ENCODE data around the gene ARHGAP24.

ARHGAP24 gene

DNA sequence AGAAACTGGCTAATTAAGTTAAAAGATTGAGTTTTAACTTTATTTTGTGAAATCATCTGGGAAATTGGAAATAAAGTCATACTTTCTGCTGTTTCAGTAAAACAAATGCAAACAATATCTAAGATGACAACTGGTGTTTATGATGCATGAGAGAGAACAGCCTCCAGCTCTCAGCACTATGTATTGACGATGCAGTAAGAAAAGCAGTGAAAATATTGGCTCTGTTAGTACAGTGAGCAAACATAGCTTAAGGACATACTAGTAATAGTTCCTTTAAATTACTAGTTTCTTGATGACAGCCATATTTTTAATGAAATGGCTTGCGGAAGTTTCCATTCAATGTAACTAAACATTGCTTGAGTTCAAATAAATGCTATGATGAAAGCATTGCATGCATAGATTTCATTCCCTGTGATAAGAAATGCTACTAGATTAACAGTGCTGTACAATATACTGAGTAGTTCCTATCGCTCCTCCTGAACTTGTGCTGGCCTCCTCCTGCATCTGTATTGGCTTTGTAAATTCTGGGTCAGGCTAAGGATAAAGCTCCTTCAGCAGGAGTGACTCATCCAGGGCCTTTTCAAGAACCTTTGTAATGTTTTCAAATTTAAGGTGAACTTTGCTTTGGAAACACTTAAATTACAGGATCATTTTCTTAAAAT lies 11.6 kb downstream of the ARHGAP24 start:
- Histone ChIP-seq H3K4me1 (ENCODE audit: control insufficient read depth in 1 of 2, insufficient read depth in 2 of 2, low read length in 2 of 2) (no peaks in the 10 kb centered on the region), H3K4me3 (ENCODE audit: low read depth in 1 of 2, low read length in 2 of 2) (no peak overlapping the region), H3K9me3 (ENCODE audit: control insufficient read depth in 1 of 2, low read length in 2 of 2) (no peaks in the 10 kb centered on the region), H3K27ac (ENCODE audit: low read length) (no peak overlapping the region), H3K36me3 (ENCODE audit: control insufficient read depth in 1 of 2, insufficient read depth in 2 of 2, low read length in 2 of 2) (no peaks in the 10 kb centered on the region), H3K27me3 (ENCODE audit: low read depth, low read length) (no peaks in the 10 kb centered on the region)

DNA sequence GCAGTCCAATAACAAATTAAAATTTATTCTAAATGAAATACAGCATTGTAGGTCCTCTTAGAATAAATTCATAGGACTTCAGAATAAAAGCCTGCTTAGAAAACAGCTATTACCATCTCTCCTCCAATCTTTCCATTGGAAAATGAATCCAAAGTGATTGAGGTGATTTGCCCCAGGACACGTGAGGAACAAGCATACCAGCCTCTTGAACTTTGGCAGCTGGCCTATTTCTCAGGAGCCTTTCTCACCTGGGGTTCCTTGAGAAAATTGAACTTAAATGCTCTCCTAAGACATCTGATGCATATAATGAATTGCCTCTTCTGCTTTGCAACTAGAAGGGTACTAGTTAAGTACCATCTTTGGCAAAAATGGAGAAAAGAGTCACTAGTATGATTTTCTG lies 13.5 kb downstream of the ARHGAP24 start:
- Histone ChIP-seq H3K36me3 (ENCODE audit: control insufficient read depth in 1 of 2, insufficient read depth in 2 of 2, low read length in 2 of 2) (no peaks in the 10 kb centered on the region), H3K4me1 (ENCODE audit: control insufficient read depth in 1 of 2, insufficient read depth in 2 of 2, low read length in 2 of 2) (no peaks in the 10 kb centered on the region), H3K27ac (ENCODE audit: low read length) (no peak overlapping the region)

DNA sequence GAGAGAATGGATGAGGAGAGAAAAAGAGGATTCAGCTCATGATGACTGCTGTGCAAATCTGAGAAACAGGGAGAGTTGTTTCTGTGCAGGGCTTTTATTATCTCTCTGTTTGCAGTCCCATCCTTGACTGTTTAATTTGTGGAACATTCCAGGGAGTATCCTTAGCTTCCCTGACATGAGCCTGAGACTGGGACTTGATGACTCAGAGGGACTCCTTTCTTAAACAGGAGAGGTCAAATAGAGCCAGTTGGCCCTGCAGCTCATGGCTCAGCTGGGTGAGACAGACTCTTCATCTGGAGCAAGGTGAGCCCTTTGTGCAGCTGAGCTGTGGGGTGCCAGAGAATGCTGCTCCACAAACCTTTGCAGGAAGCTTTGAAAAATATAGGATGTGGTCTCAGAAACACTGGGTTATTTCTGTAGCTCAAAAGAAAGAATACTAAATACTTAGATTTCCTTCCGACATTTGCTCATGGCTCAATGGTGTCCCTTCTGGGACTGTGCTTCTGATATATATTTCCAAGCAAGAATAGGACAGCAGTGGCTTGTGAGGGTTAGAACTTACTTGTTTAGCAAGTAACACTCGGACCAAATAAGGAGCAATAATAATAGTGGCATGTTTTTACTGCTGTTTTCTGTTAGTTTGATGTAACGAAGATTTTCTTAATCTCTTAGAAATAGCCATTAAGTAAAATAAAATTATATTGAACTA lies 14.5 kb downstream of the ARHGAP24 start:
- no peaks in the 10 kb centered on the region for H3K9me3 ChIP-seq (ENCODE audit: control insufficient read depth in 1 of 2, low read length in 2 of 2)
- no peak overlapping the region for H3K27ac ChIP-seq (ENCODE audit: low read length)
- H3K4me3 ChIP-seq (ENCODE audit: low read depth in 1 of 2, low read length in 2 of 2) = no peak overlapping the region
- no peaks in the 10 kb centered on the region for H3K36me3 ChIP-seq (ENCODE audit: control insufficient read depth in 1 of 2, insufficient read depth in 2 of 2, low read length in 2 of 2)
- H3K27me3 ChIP-seq (ENCODE audit: low read depth, low read length) = no peaks in the 10 kb centered on the region
- H3K4me1 ChIP-seq (ENCODE audit: control insufficient read depth in 1 of 2, insufficient read depth in 2 of 2, low read length in 2 of 2) = no peaks in the 10 kb centered on the region

More for the DNA sequence above, 13.5 kb downstream of the ARHGAP24 start:
- Histone ChIP-seq H3K27me3 (ENCODE audit: low read depth, low read length) (no peaks in the 10 kb centered on the region), H3K4me3 (ENCODE audit: low read depth in 1 of 2, low read length in 2 of 2) (no peak overlapping the region), H3K9me3 (ENCODE audit: control insufficient read depth in 1 of 2, low read length in 2 of 2) (no peaks in the 10 kb centered on the region)

DNA sequence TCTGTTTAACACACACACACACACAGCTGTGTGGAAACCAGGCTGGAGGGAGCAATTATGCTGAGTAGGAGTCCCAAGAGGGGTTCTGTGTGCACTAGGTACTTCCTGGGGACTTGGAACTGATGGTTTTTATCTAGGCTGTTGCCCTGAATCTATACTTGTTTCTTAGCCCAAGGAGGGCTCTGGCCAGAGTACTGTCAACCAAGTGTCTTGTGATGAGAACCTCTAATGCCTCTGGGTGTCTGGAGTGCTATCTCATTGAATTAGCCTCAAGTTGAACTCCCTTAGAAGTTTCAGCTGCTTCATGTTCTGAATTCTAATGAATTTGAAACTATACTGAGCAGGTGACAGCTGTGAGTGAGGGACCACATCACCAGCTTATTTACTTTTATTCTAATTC lies 16.6 kb downstream of the ARHGAP24 start:
- Histone ChIP-seq H3K9me3 (ENCODE audit: control insufficient read depth in 1 of 2, low read length in 2 of 2) (no peaks in the 10 kb centered on the region), H3K27me3 (ENCODE audit: low read depth, low read length) (no peaks in the 10 kb centered on the region), H3K27ac (ENCODE audit: low read length) (no peak overlapping the region), H3K4me1 (ENCODE audit: control insufficient read depth in 1 of 2, insufficient read depth in 2 of 2, low read length in 2 of 2) (no peaks in the 10 kb centered on the region), H3K36me3 (ENCODE audit: control insufficient read depth in 1 of 2, insufficient read depth in 2 of 2, low read length in 2 of 2) (no peaks in the 10 kb centered on the region), H3K4me3 (ENCODE audit: low read depth in 1 of 2, low read length in 2 of 2) (no peak overlapping the region)

DNA sequence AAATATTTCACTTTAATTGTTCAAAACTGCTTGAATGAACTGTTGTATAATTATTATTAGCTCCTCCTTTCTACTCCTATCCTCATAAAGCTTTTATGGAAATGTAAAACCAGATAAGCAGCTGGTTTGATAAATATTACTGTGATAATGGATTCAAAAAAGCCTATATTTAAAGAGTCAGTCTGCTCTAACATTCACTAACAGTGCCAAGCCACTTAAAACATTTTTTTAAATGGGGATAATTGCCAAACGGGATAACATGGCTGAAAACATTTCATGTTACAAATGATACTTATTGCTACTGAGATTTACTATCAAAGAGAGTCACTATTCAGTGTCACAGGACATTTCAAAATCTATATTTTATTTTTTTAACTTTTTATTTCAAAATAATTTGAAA lies 17.4 kb downstream of the ARHGAP24 start:
- no peak overlapping the region for H3K4me3 ChIP-seq (ENCODE audit: low read depth in 1 of 2, low read length in 2 of 2)
- H3K9me3 ChIP-seq (ENCODE audit: control insufficient read depth in 1 of 2, low read length in 2 of 2) = no peaks in the 10 kb centered on the region
- H3K4me1 ChIP-seq (ENCODE audit: control insufficient read depth in 1 of 2, insufficient read depth in 2 of 2, low read length in 2 of 2) = peaks cover 0 to under 1% of the 10 kb centered on the region in 2 donors
- H3K36me3 ChIP-seq (ENCODE audit: control insufficient read depth in 1 of 2, insufficient read depth in 2 of 2, low read length in 2 of 2) = no peaks in the 10 kb centered on the region
- H3K27me3 ChIP-seq (ENCODE audit: low read depth, low read length) = no peaks in the 10 kb centered on the region
- no peak overlapping the region for H3K27ac ChIP-seq (ENCODE audit: low read length)

DNA sequence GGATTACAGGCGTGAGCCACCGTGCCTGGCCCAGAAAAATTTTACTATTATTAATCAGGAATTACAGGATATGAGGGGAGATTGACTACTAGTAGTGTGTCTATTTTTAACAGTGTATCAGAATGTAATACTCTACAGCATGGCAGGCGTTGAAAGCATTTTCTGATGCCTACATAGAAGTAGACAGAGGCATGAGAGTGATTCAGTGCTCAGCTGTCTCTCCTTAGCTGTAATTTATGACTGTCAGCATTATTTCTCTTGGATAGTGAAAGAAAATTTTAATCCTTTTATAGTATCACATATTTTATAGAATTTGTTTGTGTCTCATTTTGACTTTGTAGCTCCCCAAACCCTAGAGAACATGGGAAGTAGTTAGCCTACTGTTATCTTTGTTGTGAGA lies 20.7 kb downstream of the ARHGAP24 start:
- Histone ChIP-seq H3K27me3 (ENCODE audit: low read depth, low read length) (no peaks in the 10 kb centered on the region), H3K27ac (ENCODE audit: low read length) (no peak overlapping the region), H3K4me3 (ENCODE audit: low read depth in 1 of 2, low read length in 2 of 2) (no peak overlapping the region), H3K36me3 (ENCODE audit: control insufficient read depth in 1 of 2, insufficient read depth in 2 of 2, low read length in 2 of 2) (no peaks in the 10 kb centered on the region), H3K9me3 (ENCODE audit: control insufficient read depth in 1 of 2, low read length in 2 of 2) (no peaks in the 10 kb centered on the region), H3K4me1 (ENCODE audit: control insufficient read depth in 1 of 2, insufficient read depth in 2 of 2, low read length in 2 of 2) (peaks cover 0 to 8% of the 10 kb centered on the region in 2 donors)

DNA sequence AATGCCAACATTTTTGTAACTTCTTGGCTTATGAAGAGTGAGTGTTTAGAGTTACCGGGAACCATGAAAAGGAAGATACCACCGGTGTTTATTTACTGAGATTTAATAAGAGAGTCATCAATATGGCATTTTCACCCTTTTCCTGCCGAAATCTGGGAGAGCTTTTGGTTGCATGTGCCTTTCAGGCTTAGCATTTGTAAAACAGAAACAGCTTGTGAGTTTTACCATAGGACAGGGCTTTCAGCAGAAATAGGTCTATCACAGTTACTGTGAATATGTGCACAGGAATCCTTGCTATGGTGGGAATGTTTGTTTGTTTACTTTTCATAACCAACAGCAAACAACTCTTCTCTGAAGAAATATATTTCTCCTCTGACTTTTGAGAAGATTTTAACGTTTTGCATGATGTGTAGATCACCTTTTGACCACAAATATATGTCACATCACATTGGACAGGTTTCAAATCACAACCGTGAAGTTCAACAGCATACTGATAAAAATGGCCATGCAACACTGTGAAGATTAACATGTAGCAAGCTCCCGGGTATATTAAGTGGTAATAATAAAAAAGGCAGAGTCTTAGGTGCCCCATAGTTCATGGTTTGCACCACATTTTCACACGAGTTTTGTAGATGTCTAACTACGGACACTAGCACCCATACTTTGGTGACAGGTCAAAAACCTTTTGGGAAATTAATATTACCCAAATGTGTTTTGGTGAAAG lies 21.3 kb downstream of the ARHGAP24 start:
- H3K9me3 ChIP-seq (ENCODE audit: control insufficient read depth in 1 of 2, low read length in 2 of 2) = no peaks in the 10 kb centered on the region
- H3K27me3 ChIP-seq (ENCODE audit: low read depth, low read length) = no peaks in the 10 kb centered on the region
- no peaks in the 10 kb centered on the region for H3K36me3 ChIP-seq (ENCODE audit: control insufficient read depth in 1 of 2, insufficient read depth in 2 of 2, low read length in 2 of 2)
- H3K4me1 ChIP-seq (ENCODE audit: control insufficient read depth in 1 of 2, insufficient read depth in 2 of 2, low read length in 2 of 2) = peaks cover 0 to 8% of the 10 kb centered on the region in 2 donors
- H3K27ac ChIP-seq (ENCODE audit: low read length) = no peak overlapping the region
- H3K4me3 ChIP-seq (ENCODE audit: low read depth in 1 of 2, low read length in 2 of 2) = no peak overlapping the region

DNA sequence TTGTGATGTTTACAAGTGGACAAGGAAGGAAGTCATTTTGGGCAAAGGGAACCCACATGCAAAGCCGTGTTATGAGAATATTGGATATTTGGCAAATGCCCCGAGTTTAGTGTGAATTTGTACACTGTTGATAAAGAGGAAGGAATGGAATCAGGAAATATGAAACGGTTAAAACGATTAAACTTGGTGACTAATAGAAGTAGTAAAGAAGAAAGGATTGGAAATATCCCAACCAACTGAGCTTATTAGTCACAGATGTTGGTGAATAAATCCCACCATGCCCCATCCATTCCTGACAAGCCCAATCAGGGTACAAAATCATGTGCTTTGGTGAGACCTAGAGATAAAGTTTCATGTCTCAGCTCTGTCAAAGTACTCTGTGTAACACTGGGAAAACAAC lies 22.0 kb downstream of the ARHGAP24 start:
- Histone ChIP-seq H3K4me1 (ENCODE audit: control insufficient read depth in 1 of 2, insufficient read depth in 2 of 2, low read length in 2 of 2) (peaks cover 0 to 8% of the 10 kb centered on the region in 2 donors), H3K36me3 (ENCODE audit: control insufficient read depth in 1 of 2, insufficient read depth in 2 of 2, low read length in 2 of 2) (no peaks in the 10 kb centered on the region), H3K27me3 (ENCODE audit: low read depth, low read length) (no peaks in the 10 kb centered on the region), H3K9me3 (ENCODE audit: control insufficient read depth in 1 of 2, low read length in 2 of 2) (no peaks in the 10 kb centered on the region), H3K27ac (ENCODE audit: low read length) (no peak overlapping the region), H3K4me3 (ENCODE audit: low read depth in 1 of 2, low read length in 2 of 2) (no peak overlapping the region)

DNA sequence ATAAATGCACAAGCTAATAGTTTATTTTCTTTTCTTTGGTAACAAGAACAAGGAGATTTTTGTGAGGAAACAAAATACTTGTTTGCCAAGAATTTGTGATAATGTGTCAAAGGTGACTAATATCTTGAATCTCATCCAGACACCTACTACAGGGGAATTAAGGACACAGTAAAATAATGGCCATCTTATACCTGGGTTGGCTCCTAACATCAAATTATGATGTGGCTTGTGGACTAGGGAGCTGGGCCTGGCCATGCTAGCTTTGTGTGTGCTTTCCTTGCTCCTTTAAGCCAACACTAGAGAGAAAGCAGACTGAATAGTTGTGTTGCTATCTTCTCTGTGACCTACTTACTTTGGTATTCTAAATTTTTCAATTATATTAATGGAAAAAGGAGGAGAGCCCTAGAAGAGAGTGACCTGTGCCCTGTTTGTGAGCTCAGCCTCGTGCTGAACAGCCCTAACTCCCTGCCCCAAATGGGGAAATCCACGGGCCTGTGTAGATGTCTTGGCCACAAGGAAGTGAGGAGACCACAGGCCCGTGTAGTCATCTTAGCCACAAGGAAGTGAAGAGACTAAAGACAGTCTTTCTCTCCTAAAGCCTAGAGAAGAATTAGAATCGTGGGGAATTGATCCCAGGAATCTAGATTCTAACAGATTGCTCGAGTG lies 23.3 kb downstream of the ARHGAP24 start:
- Histone ChIP-seq H3K9me3 (ENCODE audit: control insufficient read depth in 1 of 2, low read length in 2 of 2) (no peaks in the 10 kb centered on the region), H3K27ac (ENCODE audit: low read length) (no peak overlapping the region), H3K4me3 (ENCODE audit: low read depth in 1 of 2, low read length in 2 of 2) (no peak overlapping the region), H3K27me3 (ENCODE audit: low read depth, low read length) (no peaks in the 10 kb centered on the region), H3K36me3 (ENCODE audit: control insufficient read depth in 1 of 2, insufficient read depth in 2 of 2, low read length in 2 of 2) (no peaks in the 10 kb centered on the region), H3K4me1 (ENCODE audit: control insufficient read depth in 1 of 2, insufficient read depth in 2 of 2, low read length in 2 of 2) (peaks cover 0 to 8% of the 10 kb centered on the region in 2 donors)

DNA sequence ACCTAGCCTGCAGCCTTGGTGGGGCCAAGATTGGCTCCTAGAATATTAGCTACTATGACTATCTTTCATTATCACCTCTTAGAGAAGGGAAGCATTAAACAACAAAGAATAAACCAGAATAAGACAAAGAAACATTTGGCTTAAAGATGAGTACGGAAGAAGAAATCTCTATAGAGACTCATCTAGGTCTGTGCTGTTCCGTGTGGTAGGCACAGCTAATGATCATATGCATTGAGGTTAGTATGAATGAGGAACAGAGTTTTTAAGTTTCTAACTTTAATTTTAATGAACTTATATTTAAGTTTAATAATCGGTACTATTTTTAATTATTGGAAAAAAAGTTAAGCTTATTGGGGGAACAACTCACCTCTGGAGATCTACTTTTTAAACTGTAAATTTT lies 24.6 kb downstream of the ARHGAP24 start:
- peaks cover 0 to 8% of the 10 kb centered on the region in 2 donors for H3K4me1 ChIP-seq (ENCODE audit: control insufficient read depth in 1 of 2, insufficient read depth in 2 of 2, low read length in 2 of 2)
- no peaks in the 10 kb centered on the region for H3K36me3 ChIP-seq (ENCODE audit: control insufficient read depth in 1 of 2, insufficient read depth in 2 of 2, low read length in 2 of 2)
- no peaks in the 10 kb centered on the region for H3K27me3 ChIP-seq (ENCODE audit: low read depth, low read length)
- H3K4me3 ChIP-seq (ENCODE audit: low read depth in 1 of 2, low read length in 2 of 2) = no peak overlapping the region
- no peaks in the 10 kb centered on the region for H3K9me3 ChIP-seq (ENCODE audit: control insufficient read depth in 1 of 2, low read length in 2 of 2)
- H3K27ac ChIP-seq (ENCODE audit: low read length) = no peak overlapping the region
